ENCODE measurements around the gene ATOH8.

ATOH8 gene

DNA sequence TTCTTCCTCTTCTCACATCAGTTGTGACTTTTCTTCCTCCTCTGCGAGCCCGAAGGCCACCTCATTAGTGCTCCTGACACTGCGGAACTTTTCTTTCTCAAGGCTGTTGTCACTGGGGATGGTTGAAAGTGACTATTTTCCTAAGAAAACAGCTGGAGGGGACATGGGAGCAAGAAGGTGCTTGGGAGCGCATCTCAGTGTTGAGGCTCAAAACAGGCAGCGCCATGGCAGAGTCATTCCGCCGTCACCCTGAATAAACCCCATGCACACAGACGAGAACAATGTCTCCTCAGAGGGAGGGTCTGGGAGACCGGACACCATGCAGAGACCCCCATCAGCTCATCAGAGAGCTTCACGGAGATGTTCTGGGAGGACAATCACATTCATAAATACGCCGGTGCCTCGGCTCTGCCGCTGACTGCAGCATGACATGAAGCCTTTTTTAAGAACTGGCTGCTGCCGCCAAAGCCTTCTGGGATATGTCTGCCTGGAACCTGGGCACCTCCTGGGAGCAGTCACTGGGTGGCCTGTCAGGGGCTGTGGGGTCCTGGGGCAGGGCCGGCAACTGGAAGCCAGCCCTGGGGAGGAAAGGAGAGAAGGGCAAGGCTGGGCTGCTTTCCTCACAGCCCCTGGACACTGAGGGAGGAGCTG is 19.2 kb downstream of the ATOH8 start:
- Histone ChIP-seq H3K27ac (ENCODE audit: low read depth, low read length) (no peak overlapping the region), H3K4me1 (ENCODE audit: insufficient read depth, low read length) (peaks cover 21% of the 10 kb centered on the region), H3K9ac (ENCODE audit: low read depth, low read length) (no peak overlapping the region), H3K36me3 (ENCODE audit: insufficient read depth, low read length) (no peaks in the 10 kb centered on the region), H3K9me3 (ENCODE audit: insufficient read depth, low read depth, low read length) (no peaks in the 10 kb centered on the region), H3K27me3 (ENCODE audit: insufficient read depth, low read length) (peaks cover 5% of the 10 kb centered on the region; the same call in 1 of the 2 replicates), H3K4me3 (ENCODE audit: low read length) (no peak overlapping the region)
- 89% methylated on average over 16 of the region's 16 CpGs for WGBS

- Histone ChIP-seq H3K36me3 (ENCODE audit: insufficient read depth, low read length) (no peaks in the 10 kb centered on the region), H3K27ac (ENCODE audit: low read depth, low read length) (no peak overlapping the region), H3K4me3 (ENCODE audit: low read length) (no peak overlapping the region), H3K4me1 (ENCODE audit: insufficient read depth, low read length) (peaks cover 17% of the 10 kb centered on the region), H3K27me3 (ENCODE audit: insufficient read depth, low read length) (peaks cover 5% of the 10 kb centered on the region; the same call in 1 of the 2 replicates), H3K9me3 (ENCODE audit: insufficient read depth, low read depth, low read length) (no peaks in the 10 kb centered on the region), H3K9ac (ENCODE audit: low read depth, low read length) (no peak overlapping the region)
- WGBS = 87% methylated on average over 6 of the region's 6 CpGs
Measured at GRCh38 chr2:85773692-85774091, 19.9 kb downstream of the ATOH8 start.

- peaks cover 10% of the 10 kb centered on the region; the same call in 1 of the 2 replicates for H3K4me1 ChIP-seq (ENCODE audit: insufficient read depth, low read length)
- no peak overlapping the region for H3K9ac ChIP-seq (ENCODE audit: low read depth, low read length)
- peaks cover 5% of the 10 kb centered on the region; the same call in 1 of the 2 replicates for H3K27me3 ChIP-seq (ENCODE audit: insufficient read depth, low read length)
- no peaks in the 10 kb centered on the region for H3K36me3 ChIP-seq (ENCODE audit: insufficient read depth, low read length)
- H3K27ac ChIP-seq (ENCODE audit: low read depth, low read length) = no peak overlapping the region
- 90% methylated on average over 9 of the region's 9 CpGs for WGBS
- no peak overlapping the region for H3K4me3 ChIP-seq (ENCODE audit: low read length)
- H3K9me3 ChIP-seq (ENCODE audit: insufficient read depth, low read depth, low read length) = no peaks in the 10 kb centered on the region
Measured at GRCh38 chr2:85774126-85774978, 20.6 kb downstream of the ATOH8 start.

DNA sequence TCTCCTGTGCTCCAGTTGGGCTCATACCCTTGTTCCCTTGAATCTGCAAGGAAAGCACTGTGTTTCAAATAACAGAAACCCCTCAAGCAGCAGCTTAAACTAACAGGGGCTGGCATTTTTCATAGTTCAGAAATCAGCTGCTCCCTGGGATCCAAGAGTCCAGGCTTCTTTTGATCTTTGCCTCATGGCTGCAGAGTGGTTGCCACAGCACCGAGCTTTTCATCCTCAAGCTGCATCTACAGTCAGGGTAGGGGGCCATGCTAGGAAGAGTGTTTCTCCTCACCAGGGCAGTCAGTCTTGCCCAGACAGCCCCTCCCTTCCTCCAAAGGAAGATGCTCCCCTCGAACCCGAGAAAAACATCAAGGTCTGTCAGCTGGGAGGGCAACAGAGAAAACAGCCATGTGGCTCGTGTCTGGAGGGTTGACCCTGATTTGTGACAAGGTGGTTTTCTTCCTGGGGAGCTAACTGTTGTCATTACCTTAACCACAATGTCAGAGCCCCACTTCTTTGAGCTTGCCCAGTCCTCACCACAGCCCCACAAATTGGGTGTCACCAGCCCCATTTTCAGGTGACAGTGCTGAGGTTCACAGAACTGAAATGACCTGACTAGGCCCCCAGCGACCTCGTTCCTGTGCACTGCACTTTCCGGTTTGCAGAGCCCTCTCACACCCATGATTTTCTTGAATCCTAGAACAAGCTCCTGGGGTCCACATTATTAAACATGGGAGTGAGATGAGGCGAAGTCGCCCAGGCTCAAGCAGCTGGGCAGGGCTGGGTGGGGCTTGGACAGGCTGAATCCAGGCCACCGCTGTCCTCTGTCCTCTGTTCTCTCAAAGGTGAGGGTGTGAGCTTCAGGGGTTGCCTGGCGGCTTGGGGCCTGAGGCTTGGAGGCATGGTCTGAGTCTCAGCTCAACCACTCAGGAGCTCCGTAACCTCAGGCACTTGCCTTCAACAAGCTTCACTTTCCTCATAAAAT is 21.9 kb downstream of the ATOH8 start:
- no peak overlapping the region for H3K9ac ChIP-seq (ENCODE audit: low read depth, low read length)
- H3K27me3 ChIP-seq (ENCODE audit: insufficient read depth, low read length) = peaks cover 5% of the 10 kb centered on the region; the same call in 1 of the 2 replicates
- H3K9me3 ChIP-seq (ENCODE audit: insufficient read depth, low read depth, low read length) = no peaks in the 10 kb centered on the region
- H3K27ac ChIP-seq (ENCODE audit: low read depth, low read length) = no peak overlapping the region
- peaks cover 8% of the 10 kb centered on the region; the same call in 1 of the 2 replicates for H3K4me1 ChIP-seq (ENCODE audit: insufficient read depth, low read length)
- H3K4me3 ChIP-seq (ENCODE audit: low read length) = no peak overlapping the region
- 90% methylated on average over 12 of the region's 12 CpGs for WGBS
- no peaks in the 10 kb centered on the region for H3K36me3 ChIP-seq (ENCODE audit: insufficient read depth, low read length)

DNA sequence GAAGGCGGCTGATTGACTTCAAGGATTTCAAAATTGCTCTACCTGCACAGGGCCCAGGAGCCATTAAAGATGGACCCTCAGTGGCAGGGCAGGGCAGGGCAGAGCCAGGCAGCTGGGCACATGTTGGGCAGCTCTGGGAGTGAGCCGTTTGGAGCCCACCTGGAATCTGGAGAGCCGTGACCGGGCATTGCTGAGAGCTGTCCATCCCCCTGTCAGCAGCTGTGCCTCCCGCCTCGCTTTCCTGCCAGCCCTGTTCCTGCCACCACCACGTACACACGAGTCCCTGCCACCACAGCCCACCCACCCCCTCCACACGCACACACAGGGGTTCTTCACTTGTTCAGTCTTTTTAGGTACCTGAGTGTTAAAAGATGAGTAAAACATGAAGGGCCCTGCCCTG is 22.9 kb downstream of the ATOH8 start:
- no peaks in the 10 kb centered on the region for H3K9me3 ChIP-seq (ENCODE audit: insufficient read depth, low read depth, low read length)
- peaks cover 8% of the 10 kb centered on the region; the same call in 1 of the 2 replicates for H3K4me1 ChIP-seq (ENCODE audit: insufficient read depth, low read length)
- 79% methylated on average over 9 of the region's 9 CpGs for WGBS

DNA sequence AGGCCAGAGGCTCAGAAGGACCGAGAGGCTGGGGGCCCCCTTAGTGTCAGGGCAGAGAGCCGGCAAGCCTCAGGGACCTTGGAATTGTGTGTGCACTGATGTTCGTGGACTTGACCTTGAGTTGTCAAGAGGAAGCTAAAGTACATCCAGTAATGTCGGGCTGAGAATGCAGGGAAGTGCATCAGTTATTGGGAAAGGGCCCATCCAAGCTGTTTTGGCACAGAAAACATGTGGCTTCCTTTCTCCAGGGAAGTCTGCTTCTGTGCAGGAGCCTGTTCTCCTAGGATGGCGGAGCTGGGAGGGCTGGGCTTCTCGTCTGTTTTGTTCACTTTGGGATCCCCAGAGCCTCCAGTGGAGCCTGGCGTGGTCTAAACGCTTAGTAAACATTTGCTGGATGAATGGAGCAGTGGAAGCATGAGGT is 23.7 kb downstream of the ATOH8 start:
- 0 out of 2 replicates have a peak, but pooled peaks cover 5% of the 10 kb centered on the region for H3K27me3 ChIP-seq (ENCODE audit: insufficient read depth, low read length)
- no peak overlapping the region for H3K4me3 ChIP-seq (ENCODE audit: low read length)
- H3K4me1 ChIP-seq (ENCODE audit: insufficient read depth, low read length) = peaks cover 6% of the 10 kb centered on the region; the same call in 1 of the 2 replicates
- no peak overlapping the region for H3K27ac ChIP-seq (ENCODE audit: low read depth, low read length)
- no peaks in the 10 kb centered on the region for H3K36me3 ChIP-seq (ENCODE audit: insufficient read depth, low read length)
- 80% methylated on average over 8 of the region's 8 CpGs for WGBS
- H3K9ac ChIP-seq (ENCODE audit: low read depth, low read length) = no peak overlapping the region
- H3K9me3 ChIP-seq (ENCODE audit: insufficient read depth, low read depth, low read length) = no peaks in the 10 kb centered on the region

More for the DNA sequence above, 22.9 kb downstream of the ATOH8 start:
- Histone ChIP-seq H3K4me3 (ENCODE audit: low read length) (no peak overlapping the region), H3K27me3 (ENCODE audit: insufficient read depth, low read length) (0 out of 2 replicates have a peak, but pooled peaks cover 5% of the 10 kb centered on the region), H3K36me3 (ENCODE audit: insufficient read depth, low read length) (no peaks in the 10 kb centered on the region), H3K9ac (ENCODE audit: low read depth, low read length) (no peak overlapping the region), H3K27ac (ENCODE audit: low read depth, low read length) (no peak overlapping the region)

DNA sequence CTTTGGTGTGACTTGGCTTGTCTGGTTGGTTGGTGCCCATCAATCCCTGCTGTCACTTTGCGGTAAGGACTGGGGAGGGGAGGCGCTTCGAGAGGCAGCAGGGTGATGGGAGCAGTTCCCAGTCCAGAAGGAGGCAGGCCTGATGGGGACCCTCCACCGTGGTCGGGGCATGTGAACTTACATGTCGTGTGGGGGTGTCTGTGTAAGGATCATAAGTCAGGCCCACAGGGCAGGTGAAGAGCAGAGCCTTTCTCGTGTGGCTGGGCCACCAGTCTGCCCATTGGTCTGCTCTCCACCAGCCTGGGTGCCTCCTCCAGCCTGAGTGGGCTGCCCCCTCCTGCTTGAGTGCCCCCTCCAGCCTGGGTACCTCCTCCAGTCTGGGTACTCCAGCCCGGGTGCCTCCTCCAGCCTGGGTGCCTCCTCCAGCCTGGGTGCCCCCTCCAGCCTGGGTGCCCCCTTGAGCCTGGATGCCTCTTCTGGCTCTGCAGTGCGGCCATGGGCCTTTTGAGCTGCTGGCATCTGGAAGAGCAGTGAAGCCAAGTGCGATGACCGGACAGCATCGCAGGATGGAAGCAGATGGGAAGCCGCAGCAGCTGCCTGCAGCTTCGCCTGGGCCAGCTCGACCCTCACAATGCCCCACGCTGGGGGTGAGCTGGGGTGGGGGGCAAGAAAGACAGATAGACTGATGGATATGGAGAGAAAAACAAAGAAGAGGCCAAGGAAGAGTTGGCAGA is 25.0 kb downstream of the ATOH8 start:
- Histone ChIP-seq H3K9me3 (ENCODE audit: insufficient read depth, low read depth, low read length) (no peaks in the 10 kb centered on the region), H3K27ac (ENCODE audit: low read depth, low read length) (no peak overlapping the region)

DNA sequence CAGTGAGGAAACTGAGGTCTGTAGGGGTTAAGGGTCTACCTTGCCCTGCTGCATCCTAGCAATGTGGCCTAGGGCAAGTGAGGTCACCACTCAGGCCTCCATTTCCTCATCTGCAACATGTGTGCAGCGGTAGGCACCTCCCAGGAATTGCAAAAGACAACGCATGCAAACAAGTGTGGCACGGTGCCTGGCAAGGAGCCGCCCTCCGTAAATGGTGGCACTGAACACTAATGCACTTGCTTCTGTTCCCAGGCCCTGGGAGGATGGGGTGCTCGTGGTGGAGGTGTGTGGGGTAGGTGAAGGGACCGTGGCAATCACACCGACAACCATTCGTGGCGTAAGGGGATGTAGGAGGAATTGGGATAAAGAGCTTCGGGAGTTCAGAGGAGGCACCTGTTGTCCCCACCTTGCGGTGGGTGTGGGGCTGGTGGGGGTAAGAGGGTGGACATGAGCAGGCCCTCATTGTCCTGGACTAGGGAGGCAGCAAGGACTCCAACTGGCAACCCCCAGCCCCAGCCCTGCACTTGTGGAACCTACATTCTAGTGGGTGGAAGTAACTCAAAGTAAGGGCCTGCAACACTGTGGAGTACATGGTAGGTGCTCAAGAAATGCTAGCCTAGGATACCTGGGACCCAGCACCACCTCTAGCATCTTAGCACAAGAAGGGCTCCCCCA is 26.0 kb downstream of the ATOH8 start:
- WGBS = 93% methylated on average over 12 of the region's 12 CpGs
- Histone ChIP-seq H3K4me3 (ENCODE audit: low read length) (no peak overlapping the region), H3K27me3 (ENCODE audit: insufficient read depth, low read length) (no peaks in the 10 kb centered on the region), H3K9me3 (ENCODE audit: insufficient read depth, low read depth, low read length) (no peaks in the 10 kb centered on the region), H3K36me3 (ENCODE audit: insufficient read depth, low read length) (no peaks in the 10 kb centered on the region), H3K4me1 (ENCODE audit: insufficient read depth, low read length) (no peaks in the 10 kb centered on the region), H3K27ac (ENCODE audit: low read depth, low read length) (no peak overlapping the region), H3K9ac (ENCODE audit: low read depth, low read length) (no peak overlapping the region)

More for the DNA sequence above, 25.0 kb downstream of the ATOH8 start:
- no peak overlapping the region for H3K4me3 ChIP-seq (ENCODE audit: low read length)
- no peaks in the 10 kb centered on the region for H3K4me1 ChIP-seq (ENCODE audit: insufficient read depth, low read length)
- no peak overlapping the region for H3K9ac ChIP-seq (ENCODE audit: low read depth, low read length)
- 89% methylated on average over 16 of the region's 16 CpGs for WGBS
- no peaks in the 10 kb centered on the region for H3K36me3 ChIP-seq (ENCODE audit: insufficient read depth, low read length)
- no peaks in the 10 kb centered on the region for H3K27me3 ChIP-seq (ENCODE audit: insufficient read depth, low read length)

DNA sequence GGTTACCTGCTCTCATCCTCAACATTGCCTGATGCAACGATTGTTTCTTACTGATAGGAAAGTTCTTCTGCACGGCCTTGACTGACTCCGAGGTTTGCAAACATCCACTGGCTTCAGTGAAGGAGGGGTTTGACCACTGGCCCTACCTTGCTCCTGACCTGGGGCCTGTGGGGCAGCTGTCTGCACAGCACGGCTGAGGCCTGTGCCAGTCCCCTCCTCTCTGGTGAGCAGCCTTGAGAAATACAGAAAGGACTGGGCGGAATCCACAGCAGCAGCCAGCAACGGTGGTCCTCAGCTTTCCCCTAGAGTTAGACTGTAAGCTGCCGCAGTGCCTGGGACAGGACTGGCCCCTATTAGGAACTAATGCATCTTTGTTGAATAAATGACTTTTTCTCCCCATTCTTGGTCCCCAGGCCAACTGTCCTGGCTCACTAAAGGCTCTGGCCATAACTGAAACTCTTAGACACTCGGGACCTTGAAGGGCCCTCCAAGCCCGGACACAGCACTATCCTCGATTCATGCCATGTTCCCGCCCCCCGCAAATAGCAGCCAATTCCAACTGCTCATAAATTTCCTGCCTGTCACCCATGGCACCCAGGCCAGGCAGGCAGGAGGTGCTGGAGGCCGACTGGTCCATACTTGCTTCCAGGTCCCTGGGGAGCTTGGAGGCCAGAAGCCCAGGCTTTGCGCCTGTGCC is 26.7 kb downstream of the ATOH8 start:
- no peak overlapping the region for H3K4me3 ChIP-seq (ENCODE audit: low read length)
- no peaks in the 10 kb centered on the region for H3K36me3 ChIP-seq (ENCODE audit: insufficient read depth, low read length)
- no peak overlapping the region for H3K27ac ChIP-seq (ENCODE audit: low read depth, low read length)
- WGBS = 92% methylated on average over 14 of the region's 14 CpGs
- no peaks in the 10 kb centered on the region for H3K27me3 ChIP-seq (ENCODE audit: insufficient read depth, low read length)
- no peak overlapping the region for H3K9ac ChIP-seq (ENCODE audit: low read depth, low read length)
- H3K9me3 ChIP-seq (ENCODE audit: insufficient read depth, low read depth, low read length) = no peaks in the 10 kb centered on the region
- H3K4me1 ChIP-seq (ENCODE audit: insufficient read depth, low read length) = no peaks in the 10 kb centered on the region
